GM12878 (cell line): ENCODE measurements around the gene PLCG2. TPM values are rescaled to one million over a fixed set of nuclear protein-coding genes. Genes with fewer than 3 reads are reported as not detected.

Experiments used
- ATAC-seq: fragments of 200-7000 bp; cut with Tn5 transposase; 3 replicates; pipeline ENCODE4 v1.9.1; 2020; ENCODE audit warnings: mild to moderate bottlenecking, moderate library complexity
- BruUV-seq: library from RNA; stranded (reverse); fragments of 400-500 nt; replicated peaks from 2 replicates; lab custom pipeline; 2021; lab: Mats Ljungman, UMichigan
- CTCF ChIA-PET: fragments of 300-600 bp; sonication (Branson Sonifier 250); formaldehyde crosslinking; extraction: SDS; loops from one replicate; lab custom pipeline; 2021; ENCODE audit warnings: inconsistent platforms; lab: Yijun Ruan, JAX
- POLR2A ChIA-PET: fragments of 350-600 bp; formaldehyde crosslinking; extraction: SDS; loops from one replicate; lab custom pipeline; 2021; ENCODE audit warnings: inconsistent platforms; lab: Charles Lee
- RAD21 ChIA-PET: fragments of 300-600 bp; sonication (Branson Sonifier 250); formaldehyde crosslinking; loops from one replicate; lab custom pipeline; 2023; ENCODE audit warnings: antibody characterized with exemption; ENCODE audit not compliant: unreplicated experiment; lab: Charles Lee
- SMC1A ChIA-PET: fragments of 300-600 bp; sonication (Branson Sonifier 250); formaldehyde crosslinking; loops from one replicate; lab custom pipeline; 2023; ENCODE audit not compliant: unreplicated experiment, uncharacterized antibody; lab: Charles Lee
- DNase-seq: peaks from one replicate; pipeline ENCODE4 v3.0.0-alpha.2; 2011; ENCODE audit warnings: low read depth, low spot score
- FAIRE-seq: peaks from 3 replicates; lab custom pipeline; 2011; peaks lifted over from hg19 to GRCh38; lab: Jason Lieb, UNC
- H2AFZ ChIP-seq: 2 replicates; pipeline ENCODE4 v1.6.0; 2011; ENCODE audit warnings: low read depth, low read length, control low read depth; ENCODE audit not compliant: control insufficient read depth
- H3K27ac ChIP-seq: 2 replicates; pipeline ENCODE4 v1.5.1; 2011; ENCODE audit warnings: control low read depth; ENCODE audit not compliant: control insufficient read depth, insufficient read depth
- H3K27me3 ChIP-seq, 2 experiments: replicated peaks in 1 of 2; 2 replicates each; pipeline versions ENCODE4 v1.6.0 to v1.6.1; 2011; ENCODE audit warnings: low read length in 1 of 2; ENCODE audit not compliant: control insufficient read depth in 2 of 2, insufficient read depth in 2 of 2
- H3K36me3 ChIP-seq, 2 experiments: 2 replicates each; pipeline ENCODE4 v1.5.1; 2011; ENCODE audit warnings: low read length in 1 of 2; ENCODE audit not compliant: control insufficient read depth in 2 of 2, insufficient read depth in 2 of 2
- H3K4me1 ChIP-seq: 2 replicates; pipeline ENCODE4 v1.6.1; 2011; ENCODE audit warnings: mild to moderate bottlenecking, low read length, moderate library complexity, mixed read lengths; ENCODE audit not compliant: control insufficient read depth, insufficient read depth
- H3K4me2 ChIP-seq: 2 replicates; pipeline ENCODE4 v1.6.0; 2011; ENCODE audit warnings: control low read depth; ENCODE audit not compliant: control insufficient read depth, insufficient read depth
- H3K4me3 ChIP-seq: fragments of 200-600 bp; sonication (generic); 2 replicates; pipeline ENCODE4 v1.5.1; 2016
- H3K79me2 ChIP-seq: 2 replicates; pipeline ENCODE4 v1.6.0; 2011; ENCODE audit warnings: low read length; ENCODE audit not compliant: control insufficient read depth, insufficient read depth
- H3K9ac ChIP-seq: 2 replicates; pipeline ENCODE4 v1.8.0; 2011; ENCODE audit warnings: low read length, control low read depth, mixed read lengths; ENCODE audit not compliant: control insufficient read depth, insufficient read depth
- H3K9me3 ChIP-seq: replicated peaks from 3 replicates; pipeline ENCODE4 v1.5.1; 2011; ENCODE audit warnings: mild to moderate bottlenecking, low read length; ENCODE audit not compliant: control insufficient read depth, insufficient read depth
- H4K20me1 ChIP-seq: 2 replicates; pipeline ENCODE4 v1.6.0; 2011; ENCODE audit not compliant: control insufficient read depth, insufficient read depth
- CBX5 ChIP-seq: sonication (generic); IDR thresholded peaks from 2 replicates; pipeline ENCODE4 v1.6.1; 2016; ENCODE audit warnings: low read depth, moderate library complexity, mild to moderate bottlenecking, inconsistent platforms
- CHD4 ChIP-seq: fragments of 200-600 bp; sonication (generic); IDR thresholded peaks from 2 replicates; pipeline ENCODE4 v1.6.1; 2016; ENCODE audit warnings: mild to moderate bottlenecking
- EZH2 ChIP-seq: IDR thresholded peaks from 2 replicates; pipeline ENCODE4 v1.6.1; 2012; ENCODE audit warnings: low read depth, mild to moderate bottlenecking, control low read depth, inconsistent platforms, low read length, borderline replicate concordance; ENCODE audit not compliant: control insufficient read depth
- FOXK2 ChIP-seq: fragments of 450-650 bp; IDR thresholded peaks from 2 replicates; pipeline ENCODE4 v1.6.1; 2017; ENCODE audit warnings: mild to moderate bottlenecking, moderate library complexity
- NFXL1 ChIP-seq: fragments of 450-650 bp; IDR thresholded peaks from 2 replicates; pipeline ENCODE4 v1.6.1; 2017; ENCODE audit warnings: antibody characterized with exemption, mild to moderate bottlenecking, borderline replicate concordance
- PML ChIP-seq: IDR thresholded peaks from 2 replicates; pipeline ENCODE4 v1.6.1; 2012; ENCODE audit warnings: low read length, inconsistent platforms
- SPI1 ChIP-seq: IDR thresholded peaks from 2 replicates; pipeline ENCODE4 v1.6.1; 2011; ENCODE audit warnings: low read depth, mild to moderate bottlenecking, low read length, moderate library complexity, borderline replicate concordance; ENCODE audit not compliant: insufficient read depth
- ZNF24 ChIP-seq: fragments of 450-650 bp; IDR thresholded peaks from 2 replicates; pipeline ENCODE4 v1.6.1; 2017; ENCODE audit warnings: antibody characterized with exemption, mild to moderate bottlenecking
- in situ Hi-C: fragments of 300-500 bp; cut with MboI; formaldehyde crosslinking; loops from 9 replicates; pipeline ENCODE4 v1.14.3; 2018; ENCODE audit warnings: mixed read lengths
- intact Hi-C: fragments of 100-400 bp; cut with micrococcal nuclease; formaldehyde crosslinking; loops from one replicate; pipeline ENCODE4 v1.14.2; 2022; ENCODE audit not compliant: unreplicated experiment
- polyA plus RNA-seq, 11 experiments: library from polyadenylated mRNA; depleted of rRNA in 4 of 11; unstranded in 6 of 11; stranded (reverse) in 5 of 11; fragments of >200 nt; fragmentation: Nextera tagmentation in 4 of 11; fragmentation: Illumina TruSeq in 1 of 11; extraction: Ambion mirVana in 4 of 11; extraction: Trizol in 1 of 11; gene quantifications; 1 replicate in 1 of 11; 2 replicates in 10 of 11; pipeline versions ENCODE4 v1.2.1 to v1.2.3, GENCODE V29; 2011 to 2016; ENCODE audit warnings: inconsistent platforms in 2 of 11, missing spikeins in 2 of 11, low read depth in 1 of 11
- total RNA-seq, 4 experiments: library from RNA; depleted of rRNA in 3 of 4; stranded (reverse); fragments of >200 nt in 3 of 4; fragmentation: Illumina TruSeq in 1 of 4; extraction: Trizol in 1 of 4; gene quantifications; 2 replicates each; pipeline versions ENCODE4 v1.2.1 to v1.2.3, GENCODE V29; 2013 to 2021
- TF ChIP-seq, protein P1 (sequence below): fragments of 450-650 bp; IDR thresholded peaks from 2 replicates; pipeline ENCODE4 v1.6.1; 2017; ENCODE audit warnings: mild to moderate bottlenecking

PLCG2 gene
- total and polyA plus RNA-seq, 10 of the 15 experiments (the other 5 are each of a cell fraction or from before 2014, with no cell fraction given), result 47.6 to 256 (median 149) TPM

DNA sequence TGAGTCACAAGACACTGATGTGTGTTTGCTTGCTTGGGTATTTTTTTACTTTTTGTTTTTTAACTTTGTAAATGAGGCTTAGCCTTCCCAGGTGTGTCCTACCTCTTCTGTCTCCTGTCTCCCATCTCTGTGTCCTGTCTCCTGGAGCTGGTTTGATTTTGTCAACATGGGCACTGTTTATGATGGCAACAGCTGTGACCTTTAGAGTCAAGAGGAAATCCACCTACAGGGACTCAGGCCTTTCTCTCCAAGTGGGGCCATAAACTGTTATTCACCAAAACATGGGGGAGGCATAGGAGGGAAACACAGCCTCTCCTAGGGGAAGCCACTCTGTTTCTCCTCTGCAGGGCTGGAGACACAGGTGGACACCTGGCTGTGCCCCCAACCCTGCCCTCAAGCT, 13.1 kb upstream of the PLCG2 start:
- ATAC-seq, result no peak
- RAD21 ChIA-PET, result interaction anchor here (0.6 kb wide), 1 partner anchor 50 kb away, joined by 4 read pairs; no protein-coding TSS in a partner anchor

More for the DNA sequence above, 13.1 kb upstream of the PLCG2 start:
- ChIA-PET CTCF (interaction anchor here (0.7 to 1.3 kb wide), 2 partner anchors 9 to 107 kb away, joined by 3 read pairs; no protein-coding TSS in a partner anchor), POLR2A (interaction anchor here (0.5 to 1.7 kb wide), 2 partner anchors 9 to 141 kb away, joined by 3 to 7 read pairs; no protein-coding TSS in a partner anchor), SMC1A (interaction anchor here (1.0 to 3.3 kb wide), 4 partner anchors 9 to 13 kb away, joined by 3 to 15 read pairs (median 4); no protein-coding TSS in a partner anchor)
- Histone ChIP-seq H2AFZ (no peak overlapping the region), H4K20me1 (no peaks in the 10 kb centered on the region), H3K4me1 (peaks cover 12% of the 10 kb centered on the region), H3K79me2 (no peaks in the 10 kb centered on the region), H3K9me3 (no peaks in the 10 kb centered on the region), H3K36me3 (no peaks in the 10 kb centered on the region), H3K27me3 (no peaks in the 10 kb centered on the region), H3K4me2 (no peak overlapping the region), H3K4me3 (no peak overlapping the region), H3K27ac (no peak overlapping the region), H3K9ac (no peak overlapping the region)
- no peak for DNase-seq
- intact Hi-C loops, result no loop called here
- BruUV-seq, result no TSS peak
- in situ Hi-C loops, result no loop called here
- no peak for FAIRE-seq
- TF ChIP-seq PML, result no peak
- TF ChIP-seq FOXK2, result no peak
- TF ChIP-seq EZH2, result no peak
- no peak for TF ChIP-seq SPI1
- no peak for TF ChIP-seq CBX5
- TF ChIP-seq NFXL1, result no peak
- no peak for TF ChIP-seq ZNF24
- no peak for TF ChIP-seq CHD4
- TF ChIP-seq, protein P1, sequence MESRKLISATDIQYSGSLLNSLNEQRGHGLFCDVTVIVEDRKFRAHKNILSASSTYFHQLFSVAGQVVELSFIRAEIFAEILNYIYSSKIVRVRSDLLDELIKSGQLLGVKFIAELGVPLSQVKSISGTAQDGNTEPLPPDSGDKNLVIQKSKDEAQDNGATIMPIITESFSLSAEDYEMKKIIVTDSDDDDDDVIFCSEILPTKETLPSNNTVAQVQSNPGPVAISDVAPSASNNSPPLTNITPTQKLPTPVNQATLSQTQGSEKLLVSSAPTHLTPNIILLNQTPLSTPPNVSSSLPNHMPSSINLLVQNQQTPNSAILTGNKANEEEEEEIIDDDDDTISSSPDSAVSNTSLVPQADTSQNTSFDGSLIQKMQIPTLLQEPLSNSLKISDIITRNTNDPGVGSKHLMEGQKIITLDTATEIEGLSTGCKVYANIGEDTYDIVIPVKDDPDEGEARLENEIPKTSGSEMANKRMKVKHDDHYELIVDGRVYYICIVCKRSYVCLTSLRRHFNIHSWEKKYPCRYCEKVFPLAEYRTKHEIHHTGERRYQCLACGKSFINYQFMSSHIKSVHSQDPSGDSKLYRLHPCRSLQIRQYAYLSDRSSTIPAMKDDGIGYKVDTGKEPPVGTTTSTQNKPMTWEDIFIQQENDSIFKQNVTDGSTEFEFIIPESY, result no peak
